ENCODE data around the gene FARP2. TPM values are rescaled to one million over a fixed set of nuclear protein-coding genes. Genes with fewer than 3 reads are reported as not detected.

Gene FARP2
- total RNA-seq, 2 experiments from 2014 or later = 17.2 to 18.3 TPM

DNA sequence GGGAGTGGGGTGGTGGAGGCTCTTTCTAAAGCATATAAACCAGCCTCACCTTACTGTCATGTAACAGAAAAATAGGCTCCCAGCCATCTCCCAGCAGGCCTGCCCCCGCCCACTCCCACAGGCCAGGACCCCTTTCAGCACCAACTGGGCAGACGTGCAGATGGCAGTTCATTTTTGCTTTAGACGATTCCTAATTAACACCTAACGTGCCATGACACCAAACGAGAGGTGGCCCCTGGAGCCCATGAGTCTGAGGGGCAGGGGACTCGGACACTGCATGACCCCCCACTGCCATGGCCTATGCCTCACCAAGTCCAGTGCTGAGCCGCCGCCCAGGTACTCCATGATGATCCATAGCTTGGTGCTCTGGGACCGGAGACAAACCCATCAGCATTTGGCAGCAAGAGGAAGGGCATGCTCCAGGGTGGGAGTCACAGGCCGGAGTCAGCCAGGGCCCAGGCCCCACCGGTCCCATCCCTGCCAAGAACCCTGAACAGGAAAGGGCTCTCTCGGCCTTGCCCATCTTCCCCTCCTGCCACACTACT, 144.4 kb downstream of the FARP2 start:
- POLR2A ChIA-PET = no interaction called here
- peaks cover 35% of the 10 kb centered on the region for H3K36me3 ChIP-seq (ENCODE audit: insufficient read depth, low read length)
- TF ChIP-seq, protein P1, sequence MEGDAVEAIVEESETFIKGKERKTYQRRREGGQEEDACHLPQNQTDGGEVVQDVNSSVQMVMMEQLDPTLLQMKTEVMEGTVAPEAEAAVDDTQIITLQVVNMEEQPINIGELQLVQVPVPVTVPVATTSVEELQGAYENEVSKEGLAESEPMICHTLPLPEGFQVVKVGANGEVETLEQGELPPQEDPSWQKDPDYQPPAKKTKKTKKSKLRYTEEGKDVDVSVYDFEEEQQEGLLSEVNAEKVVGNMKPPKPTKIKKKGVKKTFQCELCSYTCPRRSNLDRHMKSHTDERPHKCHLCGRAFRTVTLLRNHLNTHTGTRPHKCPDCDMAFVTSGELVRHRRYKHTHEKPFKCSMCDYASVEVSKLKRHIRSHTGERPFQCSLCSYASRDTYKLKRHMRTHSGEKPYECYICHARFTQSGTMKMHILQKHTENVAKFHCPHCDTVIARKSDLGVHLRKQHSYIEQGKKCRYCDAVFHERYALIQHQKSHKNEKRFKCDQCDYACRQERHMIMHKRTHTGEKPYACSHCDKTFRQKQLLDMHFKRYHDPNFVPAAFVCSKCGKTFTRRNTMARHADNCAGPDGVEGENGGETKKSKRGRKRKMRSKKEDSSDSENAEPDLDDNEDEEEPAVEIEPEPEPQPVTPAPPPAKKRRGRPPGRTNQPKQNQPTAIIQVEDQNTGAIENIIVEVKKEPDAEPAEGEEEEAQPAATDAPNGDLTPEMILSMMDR (IDR thresholded peaks at IDR 0.05) = no peak

GRCh38 chr2:241501099-241501541, 145.0 kb downstream of the FARP2 start:
- peaks cover 29% of the 10 kb centered on the region for H3K36me3 ChIP-seq (ENCODE audit: insufficient read depth, low read length)

More for the DNA sequence above, 144.4 kb downstream of the FARP2 start:
- Histone ChIP-seq H3K27me3 (ENCODE audit: control insufficient read depth in 1 of 2, insufficient read depth in 2 of 2, low read length in 2 of 2) (peaks cover 0 to 2% of the 10 kb centered on the region in 2 experiments), H3K4me1 (ENCODE audit: insufficient read depth, low read length) (no peaks in the 10 kb centered on the region), H3K4me3 (ENCODE audit: low read length) (no peak overlapping the region), H3K27ac (ENCODE audit: low read depth in 1 of 2, low read length in 2 of 2) (no peak overlapping the region), H3K9me3 (ENCODE audit: control insufficient read depth in 1 of 2, insufficient read depth in 1 of 2, low read length in 2 of 2) (peaks cover 0 to 6% of the 10 kb centered on the region in 2 experiments)
- peaks cover 4% of the 10 kb centered on the region for H3K36me3 Mint-ChIP-seq (ENCODE audit: low read depth)
- DNase-seq (no peak), ATAC-seq (ENCODE audit: poor library complexity) (no peak)
- CTCF ChIA-PET = no interaction called here
- H3K27me3 Mint-ChIP-seq = no peaks in the 10 kb centered on the region
- no peak overlapping the region for H3K27ac Mint-ChIP-seq
- no peaks in the 10 kb centered on the region for H3K4me1 Mint-ChIP-seq (ENCODE audit: low read depth)
- H3K9me3 Mint-ChIP-seq = no peaks in the 10 kb centered on the region
- no peak overlapping the region for H3K4me3 Mint-ChIP-seq
- intact Hi-C loops (cut with DNase I, micrococcal nuclease) = loop anchor here (5.0 to 10.0 kb wide), 2 partner anchors 114 to 377 kb away; no protein-coding TSS in a partner anchor

DNA sequence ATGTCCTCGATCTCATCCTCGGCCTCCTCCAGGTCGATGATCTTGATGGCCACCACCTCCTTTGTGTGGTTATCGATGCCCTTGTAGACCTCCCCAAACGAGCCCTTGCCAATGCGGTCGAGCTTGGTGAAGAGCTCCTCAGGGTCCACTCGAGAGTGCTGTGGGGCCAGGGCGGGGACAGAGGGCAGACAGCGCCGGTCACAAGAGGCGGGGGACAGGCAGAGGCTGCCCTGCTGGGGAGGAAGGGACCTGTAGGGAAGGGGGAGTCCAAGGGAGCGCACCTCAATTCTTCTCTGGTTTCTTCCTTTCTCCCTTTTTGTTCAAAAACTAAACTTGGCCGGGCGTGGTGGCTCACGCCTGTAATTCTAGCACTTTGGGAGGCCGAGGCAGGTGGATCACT, 145.5 kb downstream of the FARP2 start:
- ChIA-PET POLR2A (no interaction called here), CTCF (no interaction called here)
- DNase-seq (no peak), ATAC-seq (ENCODE audit: poor library complexity) (no peak)
- Histone ChIP-seq H3K9me3 (ENCODE audit: control insufficient read depth in 1 of 2, insufficient read depth in 1 of 2, low read length in 2 of 2) (peaks cover 0 to 6% of the 10 kb centered on the region in 2 experiments), H3K36me3 (ENCODE audit: insufficient read depth, low read length) (peaks cover 26% of the 10 kb centered on the region), H3K27me3 (ENCODE audit: control insufficient read depth in 1 of 2, insufficient read depth in 2 of 2, low read length in 2 of 2) (peaks cover 0 to 2% of the 10 kb centered on the region in 2 experiments), H3K4me3 (ENCODE audit: low read length) (no peak overlapping the region), H3K4me1 (ENCODE audit: insufficient read depth, low read length) (peaks cover 7% of the 10 kb centered on the region), H3K27ac (ENCODE audit: low read depth in 1 of 2, low read length in 2 of 2) (no peak overlapping the region)
- no peaks in the 10 kb centered on the region for H3K4me1 Mint-ChIP-seq (ENCODE audit: low read depth)
- TF ChIP-seq, protein P1 (IDR thresholded peaks at IDR 0.05) = no peak
- peaks cover 1% of the 10 kb centered on the region for H3K36me3 Mint-ChIP-seq (ENCODE audit: low read depth)
- H3K27me3 Mint-ChIP-seq = no peaks in the 10 kb centered on the region
- H3K27ac Mint-ChIP-seq = no peak overlapping the region
- H3K4me3 Mint-ChIP-seq = no peak overlapping the region
- H3K9me3 Mint-ChIP-seq = no peaks in the 10 kb centered on the region
- intact Hi-C loops (cut with DNase I, micrococcal nuclease) = loop anchor here (5.0 to 10.0 kb wide), 2 partner anchors 113 to 376 kb away; no protein-coding TSS in a partner anchor

More at GRCh38 chr2:241501099-241501541, 145.0 kb downstream of the FARP2 start:
- intact Hi-C loops (cut with DNase I, micrococcal nuclease) = loop anchor here (5.0 to 10.0 kb wide), 2 partner anchors 114 to 376 kb away; no protein-coding TSS in a partner anchor
- Mint-ChIP-seq H3K4me3 (no peak overlapping the region), H3K36me3 (ENCODE audit: low read depth) (peaks cover 4% of the 10 kb centered on the region), H3K27me3 (no peaks in the 10 kb centered on the region), H3K4me1 (ENCODE audit: low read depth) (no peaks in the 10 kb centered on the region), H3K9me3 (no peaks in the 10 kb centered on the region), H3K27ac (no peak overlapping the region)
- ChIA-PET CTCF (no interaction called here), POLR2A (no interaction called here)
- TF ChIP-seq, protein P1 (IDR thresholded peaks at IDR 0.05) = no peak
- DNase-seq = no peak
- H3K9me3 ChIP-seq (ENCODE audit: control insufficient read depth in 1 of 2, insufficient read depth in 1 of 2, low read length in 2 of 2) = peaks cover 0 to 6% of the 10 kb centered on the region in 2 experiments
- no peak overlapping the region for H3K27ac ChIP-seq (ENCODE audit: low read depth in 1 of 2, low read length in 2 of 2)
- no peak for ATAC-seq (ENCODE audit: poor library complexity)
- H3K4me3 ChIP-seq (ENCODE audit: low read length) = no peak overlapping the region
- peaks cover 4% of the 10 kb centered on the region for H3K4me1 ChIP-seq (ENCODE audit: insufficient read depth, low read length)
- peaks cover 0 to 2% of the 10 kb centered on the region in 2 experiments for H3K27me3 ChIP-seq (ENCODE audit: control insufficient read depth in 1 of 2, insufficient read depth in 2 of 2, low read length in 2 of 2)
